NCI-H510A (cell line): ENCODE measurements around the gene PXDN.
"Not testable (repeated sequence)": the region's sequence is repeated elsewhere in the genome, so short reads cannot be mapped to it uniquely, and the experiment has no call there.

Source experiments
- DNase-seq: peaks from one replicate; lab custom pipeline; 2025; lab: John Stamatoyannopoulos, UW

Gene PXDN

GRCh38 chr2:1701556-1702185 lies 42.6 kb downstream of the PXDN start:
- peak; percentile 25 for DNase-seq

DNA sequence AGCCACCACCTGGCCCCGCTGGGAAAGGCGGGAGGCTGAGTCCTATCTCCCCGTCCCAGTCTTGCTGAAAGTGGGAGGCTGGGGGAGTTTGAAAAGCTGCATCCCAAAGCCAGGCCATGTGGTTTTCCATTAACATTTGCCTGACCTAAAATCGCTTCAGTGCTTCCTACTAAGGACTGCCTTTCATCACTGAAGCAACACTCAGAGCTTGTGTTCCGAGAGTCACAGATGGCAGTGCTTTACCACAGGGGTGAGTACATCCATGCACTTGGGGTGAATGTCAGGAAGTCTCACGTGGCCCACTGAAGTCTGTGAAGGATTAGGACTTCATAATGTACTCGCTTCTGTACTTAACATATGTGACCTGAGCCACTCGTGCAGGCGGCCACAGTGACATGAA lies 43.3 kb downstream of the PXDN start:
- DNase-seq: no peak

GRCh38 chr2:1700427-1700826 lies 43.9 kb downstream of the PXDN start:
- DNase-seq: not testable (repeated sequence)

DNA sequence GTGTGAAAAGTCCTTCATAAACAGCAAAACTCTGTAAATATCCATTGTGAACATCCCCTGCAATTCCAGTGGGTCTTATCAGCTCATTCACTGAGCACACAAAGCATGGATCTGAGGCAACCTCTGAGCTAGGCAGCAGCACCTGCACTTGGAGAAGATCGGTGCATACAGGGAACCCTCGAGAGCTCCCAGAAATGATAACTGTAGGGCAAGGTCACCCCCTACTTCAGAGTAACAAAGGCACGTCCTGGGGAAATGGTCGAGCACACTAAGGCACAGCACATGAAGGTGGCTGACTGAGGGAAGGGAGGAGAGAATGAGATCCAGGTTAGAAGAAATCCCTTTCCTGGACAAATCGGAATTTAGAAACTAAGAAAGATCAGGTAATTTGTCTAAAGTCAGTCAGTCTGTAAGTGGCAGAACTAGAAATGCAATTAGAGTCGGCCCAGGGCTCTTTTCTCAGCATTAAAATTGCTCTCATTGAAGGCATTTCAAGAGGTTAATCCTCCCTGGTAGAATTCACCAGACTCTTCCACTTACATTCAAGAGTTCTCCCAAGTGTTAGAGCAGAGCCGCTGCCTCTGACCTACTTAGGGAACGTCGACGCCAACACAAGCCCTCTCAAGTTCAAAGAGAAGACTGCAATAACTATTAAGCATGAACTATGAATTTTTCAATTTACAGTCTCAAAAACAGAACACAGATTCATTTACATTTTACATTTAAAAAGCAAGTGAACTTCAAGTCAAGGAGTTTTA lies 45.9 kb downstream of the PXDN start:
- no peak for DNase-seq

- no peak for DNase-seq
These were observed 46.7 kb downstream of the PXDN start for GRCh38 chr2:1697601-1698000.

DNA sequence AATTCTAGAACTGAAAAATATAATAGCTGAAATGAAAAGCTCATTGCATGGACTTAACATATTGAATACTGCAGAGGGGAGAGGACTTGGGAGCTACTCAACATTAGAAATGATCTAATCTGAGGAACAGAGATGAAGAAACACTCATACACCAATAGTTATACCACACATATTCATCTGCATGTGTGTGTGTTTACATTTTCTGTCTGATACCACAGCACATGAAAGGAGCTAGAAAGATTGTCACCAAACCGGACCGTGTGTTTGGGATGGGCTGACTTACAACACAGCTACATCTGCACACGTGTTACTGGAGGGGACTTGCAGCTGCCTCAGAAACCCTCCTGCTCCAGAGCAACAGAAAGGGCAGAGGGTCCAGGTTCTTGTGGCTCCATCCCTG lies 47.8 kb downstream of the PXDN start:
- DNase-seq: no peak

DNA sequence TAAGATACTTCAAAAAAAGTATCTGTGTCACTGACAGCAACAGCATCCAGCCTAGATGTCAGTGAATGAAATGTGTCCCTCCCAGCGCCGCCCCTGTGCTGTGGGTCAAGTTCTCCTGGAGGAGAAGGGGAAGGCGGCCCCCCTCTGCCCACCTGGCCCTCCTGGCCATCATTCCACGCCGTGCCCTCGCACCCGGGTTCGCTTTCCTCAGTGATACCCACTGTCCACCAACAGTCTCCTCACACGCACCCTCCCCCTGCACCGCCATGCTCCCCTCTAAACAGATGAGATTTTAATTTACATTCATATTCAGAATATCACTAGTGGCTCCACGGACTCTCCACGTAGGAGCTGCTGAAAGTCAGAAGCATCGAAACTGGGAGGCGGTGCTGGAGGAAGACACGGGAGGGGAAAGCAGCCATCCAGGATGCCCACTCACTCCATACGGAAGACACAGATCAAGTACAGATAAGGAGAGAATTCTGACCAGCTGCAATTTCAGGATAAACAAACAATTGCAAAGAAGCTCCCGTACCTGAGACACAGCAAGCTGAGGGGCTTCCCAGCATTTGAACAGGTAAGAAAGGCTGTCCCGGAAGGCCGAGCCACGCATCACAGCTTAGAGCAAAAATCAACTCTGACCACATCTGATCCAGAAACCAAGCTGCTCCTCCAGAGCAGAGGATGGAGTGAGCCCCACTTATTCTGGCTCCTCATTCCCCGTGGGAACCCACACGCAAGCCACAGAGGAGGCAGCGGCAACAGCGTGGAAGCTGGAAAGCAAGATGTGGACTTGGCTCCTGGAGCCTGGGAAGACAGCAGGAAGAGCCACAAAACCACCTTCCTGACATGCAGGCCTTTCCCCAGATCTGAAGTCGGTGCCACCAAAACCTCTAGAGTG lies 49.7 kb downstream of the PXDN start:
- DNase-seq: no peak

DNA sequence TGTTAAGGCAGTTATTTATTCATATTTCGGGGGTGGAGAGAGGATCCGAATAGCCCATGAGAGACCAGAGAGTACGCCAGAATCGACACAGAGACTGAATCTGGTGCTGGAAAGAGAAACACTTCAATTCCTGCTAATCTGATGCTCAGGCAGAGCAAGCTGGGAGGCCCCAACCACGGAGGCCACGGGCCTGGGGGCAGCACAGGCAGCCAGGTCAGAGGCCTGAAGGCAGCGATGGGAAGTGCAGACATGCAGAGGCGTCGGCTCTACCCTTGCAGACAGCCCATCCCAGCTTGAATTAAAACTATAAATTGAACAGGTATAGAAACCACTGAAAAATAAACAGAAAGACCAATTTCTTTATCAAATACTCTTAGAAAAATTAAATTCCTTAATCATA lies 50.6 kb downstream of the PXDN start:
- no peak for DNase-seq

DNA sequence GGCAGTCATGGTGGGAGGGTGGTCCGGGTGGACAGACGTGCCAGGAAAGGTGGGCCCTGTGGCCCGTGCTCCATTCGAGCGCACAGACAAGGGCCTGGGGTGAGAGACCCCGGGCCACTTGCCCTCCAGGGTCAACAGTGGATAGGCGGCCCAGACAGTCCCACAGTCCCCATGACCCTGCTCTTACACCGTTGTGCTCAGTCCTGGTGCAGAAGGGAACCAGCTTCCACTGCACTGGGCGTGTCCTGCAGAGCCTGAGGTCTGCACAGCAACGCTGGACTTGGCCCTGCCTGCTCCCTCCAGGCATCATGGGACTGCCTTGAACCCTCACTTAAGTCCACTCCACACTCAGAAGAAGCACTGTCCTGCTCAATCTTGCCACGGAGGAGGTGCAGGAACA lies 52.0 kb downstream of the PXDN start:
- no peak for DNase-seq

DNA sequence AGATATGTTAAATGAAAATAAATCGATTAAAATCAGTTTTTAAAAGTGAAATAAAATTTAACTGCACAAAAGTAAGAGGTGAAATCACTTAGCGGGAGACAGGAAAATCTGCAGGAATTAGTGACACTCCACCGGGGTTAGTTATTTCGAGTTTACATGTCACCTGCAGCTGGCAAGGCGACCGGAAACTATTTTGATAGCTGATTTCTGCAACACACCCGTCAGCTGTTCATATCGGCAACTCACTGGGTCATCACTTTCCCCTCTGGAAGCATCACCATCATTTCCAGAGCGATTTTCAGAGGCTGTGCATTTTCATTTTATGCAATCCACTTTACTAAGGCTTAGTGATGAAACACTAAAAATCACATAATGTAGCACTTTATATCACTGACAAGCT lies 52.9 kb downstream of the PXDN start:
- DNase-seq: no peak

DNA sequence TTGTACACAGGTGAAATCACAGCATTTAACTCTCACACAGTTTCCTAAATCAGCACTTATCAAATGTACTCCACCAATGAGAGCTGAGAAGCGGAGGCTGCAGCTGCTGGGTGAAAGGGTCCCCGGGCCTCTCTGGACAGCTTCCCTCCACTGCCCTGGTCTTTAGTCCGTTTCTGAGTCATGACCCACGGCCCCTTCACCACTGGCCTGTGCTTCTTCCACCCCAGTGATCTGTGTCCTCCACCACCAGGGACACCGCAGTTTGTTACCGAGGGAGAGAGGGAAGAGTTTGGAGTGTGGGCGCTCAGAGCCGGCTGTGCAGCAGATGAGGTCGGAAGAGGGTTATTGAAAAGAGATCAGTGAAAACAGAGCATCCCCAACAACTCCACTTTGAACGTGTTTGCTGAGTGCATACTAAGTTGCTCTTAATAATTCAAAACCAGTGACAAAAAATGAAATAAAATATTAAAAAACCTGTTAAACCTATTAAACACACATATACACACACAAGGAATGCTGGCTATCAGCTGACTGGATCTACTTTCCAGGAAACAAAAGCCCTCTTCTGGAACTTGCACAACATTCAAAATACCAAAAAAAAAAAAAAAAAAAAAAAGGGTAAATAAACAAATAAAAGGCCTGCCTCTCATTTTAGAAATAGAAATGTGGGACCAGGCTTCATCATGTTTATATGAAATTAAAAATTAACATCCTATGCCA lies 54.1 kb downstream of the PXDN start:
- DNase-seq: no peak

DNA sequence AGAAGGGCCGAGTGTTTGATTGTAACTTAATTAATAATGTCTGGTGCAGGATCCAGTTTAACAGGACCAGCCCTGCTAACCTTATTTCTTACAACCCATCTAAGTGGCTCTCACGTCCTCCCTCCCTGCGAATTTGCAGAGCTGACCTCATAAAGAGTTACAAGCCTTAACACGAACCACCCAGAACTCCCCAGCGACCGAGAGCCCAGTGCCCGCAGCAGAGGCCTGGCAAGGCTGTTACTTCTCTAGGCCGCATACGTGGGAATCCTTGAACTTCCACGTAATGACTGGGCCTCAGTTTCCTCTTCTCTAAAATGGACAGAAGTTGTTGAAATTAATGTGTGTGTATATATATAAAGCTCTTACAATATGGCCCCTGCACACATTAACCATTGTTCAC lies 55.5 kb downstream of the PXDN start:
- no peak for DNase-seq

- DNase-seq: no peak
These were observed 56.2 kb downstream of the PXDN start for GRCh38 chr2:1688161-1688560.

GRCh38 chr2:1687254-1687653 lies 57.1 kb downstream of the PXDN start:
- DNase-seq: no peak

DNA sequence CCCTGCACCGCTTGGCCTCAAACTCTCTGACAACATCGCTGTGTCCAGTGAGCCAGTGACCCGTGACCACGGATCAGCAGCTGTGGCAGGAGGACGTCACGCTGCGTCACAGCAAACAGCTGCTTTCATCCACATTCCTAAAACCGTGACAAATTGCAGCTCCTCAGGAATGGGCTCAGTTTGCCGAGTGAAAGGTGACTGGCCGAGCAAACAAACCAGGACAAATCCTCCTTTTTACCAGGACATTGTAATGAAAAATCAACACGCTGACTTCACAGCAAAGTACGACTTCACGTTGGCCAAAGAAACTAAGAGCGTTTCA lies 57.6 kb downstream of the PXDN start:
- DNase-seq: no peak

DNA sequence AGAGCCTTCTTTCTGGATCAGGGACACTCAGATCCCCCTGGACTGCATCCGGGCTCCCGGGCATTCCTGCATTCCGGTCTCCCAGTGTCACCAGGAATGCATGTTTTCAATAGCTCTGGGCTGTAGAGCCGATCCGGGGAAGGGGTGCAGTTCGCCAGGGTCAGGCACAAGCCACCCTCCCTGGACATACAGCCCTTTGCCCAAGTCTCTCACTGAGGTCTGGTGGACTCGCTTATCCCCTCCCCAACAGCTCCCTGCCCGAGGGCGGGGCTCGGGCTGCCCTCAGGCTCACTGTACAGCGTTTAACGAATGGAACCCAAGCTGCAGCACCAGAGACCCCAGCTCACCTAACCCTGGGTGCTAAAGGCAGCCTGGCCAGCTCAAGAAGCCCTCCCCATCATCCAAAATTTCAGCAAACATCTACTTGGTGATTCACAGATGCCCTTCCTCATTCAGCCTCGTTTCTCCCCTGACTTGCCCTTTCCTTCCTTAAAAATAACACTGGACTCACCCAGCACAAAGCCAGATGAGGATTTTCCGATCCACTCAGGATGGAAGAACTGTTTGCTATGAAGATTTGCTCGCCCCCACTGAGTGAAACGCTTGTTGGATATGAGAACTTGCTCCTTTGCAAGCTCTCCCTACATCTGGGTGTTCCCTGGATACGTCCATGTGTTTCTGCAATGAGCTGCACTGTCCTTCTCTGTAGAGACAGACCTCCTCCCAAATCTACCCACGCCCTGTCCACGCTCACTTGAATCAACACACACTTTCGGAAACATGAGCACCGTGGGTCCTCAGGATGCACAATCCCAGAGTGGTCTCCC lies 58.1 kb downstream of the PXDN start:
- DNase-seq: no peak

DNA sequence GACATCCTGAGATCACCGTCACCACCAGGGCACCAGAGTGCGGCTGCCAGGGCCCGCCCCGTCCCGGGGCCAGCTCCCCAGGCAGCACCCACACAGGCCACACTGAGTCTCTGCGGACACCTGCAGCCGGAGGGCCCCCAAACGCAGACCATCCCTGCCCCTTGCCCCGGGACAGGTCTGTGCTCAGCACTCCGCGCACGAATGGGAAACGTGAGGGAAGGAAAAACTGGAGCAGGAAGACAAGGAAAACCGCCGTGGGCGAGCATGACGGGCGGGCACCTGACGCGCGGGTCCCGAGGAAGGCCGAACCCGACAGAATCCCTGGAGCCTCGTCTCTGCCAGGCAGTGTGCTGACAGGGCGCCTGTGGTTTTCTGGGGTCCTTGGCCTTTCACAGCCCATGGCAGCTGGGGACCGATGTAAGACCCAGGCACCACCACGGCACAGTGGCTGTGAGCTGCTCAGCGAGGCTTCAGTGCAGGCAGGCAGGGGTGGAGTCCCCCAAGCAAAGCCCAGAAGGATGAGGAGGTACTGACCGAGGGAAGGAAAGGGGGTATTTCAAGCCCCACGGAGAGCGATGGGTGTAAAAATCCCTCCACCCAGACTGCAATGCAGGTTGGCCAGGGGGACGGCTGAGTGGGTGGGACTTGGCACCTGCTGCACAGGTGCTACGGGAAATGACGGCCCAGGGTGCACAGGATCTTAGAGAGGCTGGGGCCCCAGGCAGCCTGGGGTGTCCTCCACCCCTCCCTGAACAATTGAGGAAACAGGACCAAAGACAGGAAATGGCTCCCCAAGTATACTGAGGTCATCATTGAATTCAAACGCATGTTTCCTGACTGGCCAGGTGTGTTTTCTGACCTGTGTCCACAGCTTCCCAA lies 59.0 kb downstream of the PXDN start:
- DNase-seq: no peak

DNA sequence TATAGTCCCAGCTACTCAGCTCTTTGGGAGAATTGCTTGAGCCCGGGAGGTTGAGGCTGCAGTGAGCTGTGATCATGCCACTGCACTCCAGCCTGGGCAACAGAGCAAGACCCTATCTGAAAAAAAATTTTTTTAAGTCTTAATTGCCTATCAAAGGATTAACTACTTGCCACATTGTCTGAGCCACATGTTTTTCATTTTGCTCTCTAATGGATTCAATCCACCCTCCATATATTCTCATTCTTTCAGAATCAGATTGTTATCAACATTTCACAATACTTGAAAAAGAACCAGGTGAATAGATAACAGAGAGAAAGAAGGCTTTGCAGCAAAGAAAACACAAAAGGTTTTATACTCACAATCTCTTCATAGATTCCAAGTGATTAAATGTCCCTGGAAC lies 61.0 kb downstream of the PXDN start:
- no peak for DNase-seq

DNA sequence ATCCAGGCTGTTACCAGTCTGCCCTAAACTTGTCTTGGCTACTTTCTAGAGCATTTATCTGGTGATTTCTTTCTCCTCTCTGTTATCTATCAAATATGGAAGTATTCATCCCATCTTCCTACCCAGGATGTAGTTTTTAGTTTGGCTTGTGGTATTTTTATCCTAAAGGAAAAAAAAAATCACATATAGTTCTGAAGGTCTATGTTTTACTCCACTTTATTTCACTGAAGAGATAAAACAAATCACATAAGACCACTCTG lies 62.2 kb downstream of the PXDN start:
- DNase-seq: no peak

GRCh38 chr2:1681323-1682180 lies 62.8 kb downstream of the PXDN start:
- no peak for DNase-seq
